OCI-LY1 (cell line): ENCODE results near the gene PPP1R36.
"Not testable (repeated sequence)": the region's sequence is repeated elsewhere in the genome, so short reads cannot be mapped to it uniquely, and the experiment has no call there.

Experiments
- H2AFZ ChIP-seq: fragments of 200-600 bp; sonication (generic), shearing (Covaris generic); 2 replicates; pipeline ENCODE4 v1.6.0; 2014; ENCODE audit warnings: antibody characterized with exemption, mild to moderate bottlenecking, low read length
- H3F3A ChIP-seq: fragments of 200-600 bp; sonication (generic), shearing (Covaris generic); 2 replicates; pipeline ENCODE4 v1.6.0; 2014; ENCODE audit warnings: mild to moderate bottlenecking, antibody characterized with exemption, low read length, moderate library complexity; ENCODE audit not compliant: insufficient read depth
- H3K27ac ChIP-seq: fragments of 200-600 bp; sonication (generic); 2 replicates; pipeline ENCODE4 v1.5.1; 2014; ENCODE audit warnings: low read length, mixed run types, mild to moderate bottlenecking, low read depth; ENCODE audit not compliant: poor library complexity, severe bottlenecking
- H3K27me3 ChIP-seq: fragments of 200-600 bp; sonication (generic); 2 replicates; pipeline ENCODE4 v1.6.0; 2014; ENCODE audit warnings: antibody characterized with exemption, mild to moderate bottlenecking, low read length, moderate library complexity; ENCODE audit not compliant: insufficient read depth
- H3K36me3 ChIP-seq: fragments of 200-600 bp; sonication (generic); 2 replicates; pipeline ENCODE4 v1.6.1; 2014; ENCODE audit warnings: mild to moderate bottlenecking, antibody characterized with exemption, low read length, moderate library complexity, mixed read lengths; ENCODE audit not compliant: insufficient read depth
- H3K4me1 ChIP-seq: fragments of 200-600 bp; sonication (generic); 2 replicates; pipeline ENCODE4 v1.5.1; 2014; ENCODE audit warnings: mild to moderate bottlenecking, low read length, moderate library complexity; ENCODE audit not compliant: insufficient read depth, severe bottlenecking
- H3K4me2 ChIP-seq: fragments of 200-600 bp; sonication (generic), shearing (Covaris generic); 2 replicates; pipeline ENCODE4 v1.6.1; 2014; ENCODE audit warnings: low read length
- H3K4me3 ChIP-seq: fragments of 200-600 bp; sonication (generic); 2 replicates; pipeline ENCODE4 v1.5.1; 2014; ENCODE audit warnings: low read length, low read depth, mild to moderate bottlenecking, mixed read lengths; ENCODE audit not compliant: poor library complexity, severe bottlenecking
- H3K79me2 ChIP-seq: fragments of 200-600 bp; shearing (Covaris generic); 2 replicates; pipeline ENCODE4 v1.6.1; 2016; ENCODE audit warnings: mixed run types, low read length, mixed read lengths; ENCODE audit not compliant: insufficient read depth
- H3K9ac ChIP-seq: fragments of 200-600 bp; sonication (generic), shearing (Covaris generic); 2 replicates; pipeline ENCODE4 v1.6.1; 2014; ENCODE audit warnings: mild to moderate bottlenecking, low read length, mixed read lengths
- H3K9me2 ChIP-seq: fragments of 200-600 bp; sonication (generic), shearing (Covaris generic); 2 replicates; pipeline ENCODE4 v1.6.1; 2014; ENCODE audit warnings: low read depth, mild to moderate bottlenecking, low read length, mixed read lengths
- H3K9me3 ChIP-seq: fragments of 200-600 bp; shearing (Covaris generic); 2 replicates; pipeline ENCODE4 v1.6.1; 2014; ENCODE audit warnings: low read length, mixed read lengths
- H4K20me1 ChIP-seq: fragments of 200-600 bp; sonication (generic), shearing (Covaris generic); 2 replicates; pipeline ENCODE4 v1.6.0; 2016; ENCODE audit warnings: mild to moderate bottlenecking, low read length; ENCODE audit not compliant: insufficient read depth
- EZH2 ChIP-seq: fragments of 200-600 bp; sonication (generic), shearing (Covaris generic); IDR thresholded peaks from 2 replicates; pipeline ENCODE4 v1.8.0; 2017; ENCODE audit warnings: borderline replicate concordance, mixed run types, mild to moderate bottlenecking, antibody characterized with exemption, low read length, moderate library complexity, mixed read lengths
- TF ChIP-seq, protein P1 (sequence below): fragments of 200-600 bp; sonication (generic), shearing (Covaris generic); IDR thresholded peaks from 2 replicates; pipeline ENCODE4 v1.5.1; 2017; ENCODE audit warnings: mild to moderate bottlenecking, antibody characterized with exemption, low read length, moderate library complexity, mixed read lengths

Gene PPP1R36

GRCh38 chr14:64563696-64564095 lies 13.9 kb downstream of the PPP1R36 start:
- Histone ChIP-seq H3K9ac (no peak overlapping the region), H3K27ac (no peak overlapping the region), H3K4me1 (no peaks in the 10 kb centered on the region), H3K9me2 (no peaks in the 10 kb centered on the region), H3K4me3 (no peak overlapping the region), H3K4me2 (no peak overlapping the region), H3K79me2 (no peaks in the 10 kb centered on the region), H3K27me3 (no peaks in the 10 kb centered on the region), H2AFZ (no peak overlapping the region), H3K9me3 (no peaks in the 10 kb centered on the region), H3F3A (no peaks in the 10 kb centered on the region), H3K36me3 (no peaks in the 10 kb centered on the region), H4K20me1 (no peaks in the 10 kb centered on the region)
- TF ChIP-seq, protein P1, sequence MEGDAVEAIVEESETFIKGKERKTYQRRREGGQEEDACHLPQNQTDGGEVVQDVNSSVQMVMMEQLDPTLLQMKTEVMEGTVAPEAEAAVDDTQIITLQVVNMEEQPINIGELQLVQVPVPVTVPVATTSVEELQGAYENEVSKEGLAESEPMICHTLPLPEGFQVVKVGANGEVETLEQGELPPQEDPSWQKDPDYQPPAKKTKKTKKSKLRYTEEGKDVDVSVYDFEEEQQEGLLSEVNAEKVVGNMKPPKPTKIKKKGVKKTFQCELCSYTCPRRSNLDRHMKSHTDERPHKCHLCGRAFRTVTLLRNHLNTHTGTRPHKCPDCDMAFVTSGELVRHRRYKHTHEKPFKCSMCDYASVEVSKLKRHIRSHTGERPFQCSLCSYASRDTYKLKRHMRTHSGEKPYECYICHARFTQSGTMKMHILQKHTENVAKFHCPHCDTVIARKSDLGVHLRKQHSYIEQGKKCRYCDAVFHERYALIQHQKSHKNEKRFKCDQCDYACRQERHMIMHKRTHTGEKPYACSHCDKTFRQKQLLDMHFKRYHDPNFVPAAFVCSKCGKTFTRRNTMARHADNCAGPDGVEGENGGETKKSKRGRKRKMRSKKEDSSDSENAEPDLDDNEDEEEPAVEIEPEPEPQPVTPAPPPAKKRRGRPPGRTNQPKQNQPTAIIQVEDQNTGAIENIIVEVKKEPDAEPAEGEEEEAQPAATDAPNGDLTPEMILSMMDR = no peak
- no peak for TF ChIP-seq EZH2

GRCh38 chr14:64566651-64567122 lies 16.9 kb downstream of the PPP1R36 start:
- Histone ChIP-seq H3K9ac (no peak overlapping the region), H3K9me3 (no peaks in the 10 kb centered on the region), H3F3A (no peaks in the 10 kb centered on the region), H4K20me1 (no peaks in the 10 kb centered on the region), H3K79me2 (no peaks in the 10 kb centered on the region), H3K9me2 (no peaks in the 10 kb centered on the region), H3K36me3 (no peaks in the 10 kb centered on the region), H2AFZ (no peak overlapping the region), H3K4me3 (no peak overlapping the region), H3K4me2 (no peak overlapping the region), H3K4me1 (no peaks in the 10 kb centered on the region), H3K27me3 (no peaks in the 10 kb centered on the region), H3K27ac (no peak overlapping the region)
- no peak for TF ChIP-seq EZH2
- TF ChIP-seq, protein P1 = no peak

GRCh38 chr14:64569138-64569631 lies 19.4 kb downstream of the PPP1R36 start:
- no peaks in the 10 kb centered on the region for H3K9me3 ChIP-seq
- no peaks in the 10 kb centered on the region for H3K79me2 ChIP-seq
- no peaks in the 10 kb centered on the region for H3K4me1 ChIP-seq
- H3K27me3 ChIP-seq = no peaks in the 10 kb centered on the region
- no peaks in the 10 kb centered on the region for H3F3A ChIP-seq
- no peak overlapping the region for H3K4me2 ChIP-seq
- no peaks in the 10 kb centered on the region for H3K9me2 ChIP-seq
- H2AFZ ChIP-seq = no peak overlapping the region
- H4K20me1 ChIP-seq = no peaks in the 10 kb centered on the region
- TF ChIP-seq, protein P1 = no peak
- no peak for TF ChIP-seq EZH2
- no peaks in the 10 kb centered on the region for H3K36me3 ChIP-seq
- H3K4me3 ChIP-seq = no peak overlapping the region
- H3K9ac ChIP-seq = no peak overlapping the region
- no peak overlapping the region for H3K27ac ChIP-seq

- H3K79me2 ChIP-seq, H2AFZ ChIP-seq, H4K20me1 ChIP-seq, H3K4me3 ChIP-seq, H3K9me3 ChIP-seq, H3K4me2 ChIP-seq, H3F3A ChIP-seq, H3K27ac ChIP-seq, H3K36me3 ChIP-seq, H3K4me1 ChIP-seq, H3K27me3 ChIP-seq, H3K9ac ChIP-seq, H3K9me2 ChIP-seq: not testable (repeated sequence)
Observed at GRCh38 chr14:64569646-64570045, 19.9 kb downstream of the PPP1R36 start.
